Upper lobe of right lung (tissue), 1 donor: ENCODE measurements around the gene LRCH1. TPM values are rescaled to one million over a fixed set of nuclear protein-coding genes. Genes with fewer than 3 reads are reported as not detected.
"Not testable (repeated sequence)": the region's sequence is repeated elsewhere in the genome, so short reads cannot be mapped to it uniquely, and the experiment has no call there.

Experiments used
- ATAC-seq: fragments of 200-7000 bp; cut with Tn5 transposase; one replicate; pipeline ENCODE4 v1.9.1; 2020; ENCODE audit warnings: mild to moderate bottlenecking, moderate library complexity
- DNase-seq: peaks from one replicate; pipeline ENCODE4 v3.0.0-alpha.2; 2020
- H3K27ac ChIP-seq: fragments of 200-600 bp; one replicate; pipeline ENCODE4 v1.8.0; 2022
- H3K27me3 ChIP-seq: fragments of 200-600 bp; one replicate; pipeline ENCODE4 v1.8.0; 2022; ENCODE audit warnings: mild to moderate bottlenecking
- H3K36me3 ChIP-seq: fragments of 200-600 bp; one replicate; pipeline ENCODE4 v1.8.0; 2022
- H3K4me1 ChIP-seq: fragments of 200-600 bp; one replicate; pipeline ENCODE4 v1.8.0; 2022
- H3K4me3 ChIP-seq: fragments of 200-600 bp; one replicate; pipeline ENCODE4 v1.8.0; 2022; ENCODE audit warnings: mild to moderate bottlenecking
- H3K9me3 ChIP-seq: fragments of 200-600 bp; one replicate; pipeline ENCODE4 v1.8.0; 2022
- intact Hi-C: fragments of 100-400 bp; cut with DNase I; formaldehyde crosslinking; loops from one replicate; pipeline ENCODE4 v1.11.0; 2022
- total RNA-seq: library from RNA; stranded (reverse); fragmentation: NEBNext Ultra II Directional; extraction: Animal tissue kit (Norgen Biotek cat#: 25700); gene quantifications from one replicate; pipeline ENCODE4 v1.2.1, GENCODE V29; 2021
- TF ChIP-seq, protein P1 (sequence below): fragments of 200-600 bp; IDR thresholded peaks from one replicate; pipeline ENCODE4 v1.8.0; 2022; ENCODE audit warnings: antibody characterized with exemption
- donor health status: DM: no; HTN: yes; CAD: no; lungs with severe emphysema.

The LRCH1 gene
- total RNA-seq, 1 donor from 2014 or later, result 32.0 TPM

GRCh38 chr13:46516599-46517338 is 36.2 kb upstream of the LRCH1 start:
- no peak overlapping the region for H3K27ac ChIP-seq
- TF ChIP-seq, protein P1, sequence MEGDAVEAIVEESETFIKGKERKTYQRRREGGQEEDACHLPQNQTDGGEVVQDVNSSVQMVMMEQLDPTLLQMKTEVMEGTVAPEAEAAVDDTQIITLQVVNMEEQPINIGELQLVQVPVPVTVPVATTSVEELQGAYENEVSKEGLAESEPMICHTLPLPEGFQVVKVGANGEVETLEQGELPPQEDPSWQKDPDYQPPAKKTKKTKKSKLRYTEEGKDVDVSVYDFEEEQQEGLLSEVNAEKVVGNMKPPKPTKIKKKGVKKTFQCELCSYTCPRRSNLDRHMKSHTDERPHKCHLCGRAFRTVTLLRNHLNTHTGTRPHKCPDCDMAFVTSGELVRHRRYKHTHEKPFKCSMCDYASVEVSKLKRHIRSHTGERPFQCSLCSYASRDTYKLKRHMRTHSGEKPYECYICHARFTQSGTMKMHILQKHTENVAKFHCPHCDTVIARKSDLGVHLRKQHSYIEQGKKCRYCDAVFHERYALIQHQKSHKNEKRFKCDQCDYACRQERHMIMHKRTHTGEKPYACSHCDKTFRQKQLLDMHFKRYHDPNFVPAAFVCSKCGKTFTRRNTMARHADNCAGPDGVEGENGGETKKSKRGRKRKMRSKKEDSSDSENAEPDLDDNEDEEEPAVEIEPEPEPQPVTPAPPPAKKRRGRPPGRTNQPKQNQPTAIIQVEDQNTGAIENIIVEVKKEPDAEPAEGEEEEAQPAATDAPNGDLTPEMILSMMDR, result no peak
- no peak overlapping the region for H3K4me3 ChIP-seq
- intact Hi-C loops, result no loop called here
- H3K36me3 ChIP-seq, result no peaks in the 10 kb centered on the region
- H3K4me1 ChIP-seq, result no peaks in the 10 kb centered on the region
- no peak for ATAC-seq
- no peak for DNase-seq
- H3K9me3 ChIP-seq, result no peaks in the 10 kb centered on the region
- peaks cover 6% of the 10 kb centered on the region for H3K27me3 ChIP-seq

DNA sequence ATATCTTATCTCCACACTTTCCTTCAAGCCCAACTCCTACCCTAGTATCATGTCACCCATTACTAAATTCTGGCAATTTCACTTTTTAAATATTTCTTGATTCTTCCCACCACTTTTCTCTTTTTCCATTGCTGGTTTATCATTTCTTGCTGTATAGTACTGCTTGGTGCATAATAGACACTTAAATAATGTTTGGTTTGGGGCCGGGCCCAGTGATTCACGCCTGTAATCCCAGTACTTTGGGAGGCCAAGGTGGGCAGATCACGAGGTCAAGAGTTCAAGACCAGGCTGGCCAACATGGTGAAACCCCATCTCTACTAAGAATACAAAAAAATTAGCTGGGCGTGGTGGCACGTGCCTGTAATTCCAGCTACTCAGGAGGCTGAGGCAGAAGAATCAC is 35.2 kb upstream of the LRCH1 start:
- H3K27ac ChIP-seq, DNase-seq, H3K9me3 ChIP-seq, ATAC-seq, H3K4me3 ChIP-seq, intact Hi-C loops, H3K36me3 ChIP-seq, H3K4me1 ChIP-seq, H3K27me3 ChIP-seq: not testable (repeated sequence)

DNA sequence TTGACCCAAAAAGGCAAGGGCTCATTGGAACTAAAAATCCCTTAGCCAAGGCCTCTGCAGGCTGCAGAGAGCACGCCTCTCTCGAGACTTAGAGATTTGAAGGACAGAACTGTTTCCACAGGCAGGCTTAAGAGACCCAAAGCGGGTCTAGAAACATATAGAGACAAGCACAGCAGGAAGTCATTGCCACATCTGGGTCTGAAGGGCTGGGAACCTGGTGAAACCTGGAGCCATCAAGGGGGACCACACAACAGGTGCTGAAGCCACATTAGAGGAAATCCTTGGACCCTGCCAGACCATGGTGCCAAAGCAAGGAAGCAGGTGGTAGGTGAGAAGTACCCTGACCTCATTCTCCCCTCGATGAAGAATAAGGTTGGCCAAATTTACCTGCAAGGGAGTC is 33.8 kb upstream of the LRCH1 start:
- H3K4me1 ChIP-seq, result no peaks in the 10 kb centered on the region
- ATAC-seq (no peak), DNase-seq (no peak)
- no peak overlapping the region for H3K27ac ChIP-seq
- H3K9me3 ChIP-seq, result no peaks in the 10 kb centered on the region
- H3K27me3 ChIP-seq, result peaks cover under 1% of the 10 kb centered on the region
- TF ChIP-seq, protein P1, result no peak
- intact Hi-C loops, result no loop called here
- H3K4me3 ChIP-seq, result no peak overlapping the region
- H3K36me3 ChIP-seq, result no peaks in the 10 kb centered on the region

DNA sequence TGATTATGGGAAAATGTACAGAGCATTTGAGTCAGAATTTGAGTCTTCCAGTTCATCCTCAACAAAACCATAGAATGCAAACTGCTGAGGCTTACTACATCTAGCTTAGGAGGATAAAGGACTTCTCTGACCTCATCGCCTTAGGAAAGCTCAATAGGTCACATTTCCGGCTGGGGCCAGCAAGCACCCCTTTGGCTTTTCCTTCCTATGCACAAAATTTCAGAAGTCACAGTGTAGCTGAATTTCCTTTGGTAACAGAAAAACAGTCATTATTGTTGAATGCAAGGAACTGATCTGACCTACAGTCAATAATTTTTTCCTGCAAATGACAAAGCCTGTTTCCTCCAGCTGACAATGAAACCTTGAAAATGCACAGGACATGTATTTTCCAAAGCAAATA is 32.8 kb upstream of the LRCH1 start:
- TF ChIP-seq, protein P1, result no peak
- no peaks in the 10 kb centered on the region for H3K4me1 ChIP-seq
- H3K9me3 ChIP-seq, result no peaks in the 10 kb centered on the region
- no peaks in the 10 kb centered on the region for H3K36me3 ChIP-seq
- peak; percentile 38 for ATAC-seq
- H3K27me3 ChIP-seq, result no peaks in the 10 kb centered on the region
- intact Hi-C loops, result no loop called here
- no peak overlapping the region for H3K27ac ChIP-seq
- H3K4me3 ChIP-seq, result no peak overlapping the region
- no peak for DNase-seq

DNA sequence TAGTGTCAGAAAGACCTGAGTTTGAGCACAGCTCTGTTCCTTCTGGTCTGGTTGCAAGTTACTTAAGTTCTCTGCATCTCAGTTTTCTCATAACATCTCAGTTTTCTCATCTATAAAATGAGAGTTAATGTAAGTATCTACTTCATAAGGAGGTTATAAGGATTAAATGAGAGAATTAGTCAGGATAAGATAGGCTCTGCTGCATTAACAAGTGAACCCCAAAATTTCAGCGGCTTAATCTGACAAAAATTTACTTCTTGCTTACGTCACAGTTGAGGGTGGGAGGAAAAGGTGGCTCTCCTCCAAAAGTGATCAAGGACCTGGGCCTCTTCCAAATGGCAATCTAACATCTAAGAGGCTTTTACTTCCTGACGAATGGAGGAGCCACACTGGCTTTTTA is 31.5 kb upstream of the LRCH1 start:
- Histone ChIP-seq H3K4me3 (no peak overlapping the region), H3K4me1 (no peaks in the 10 kb centered on the region), H3K9me3 (no peaks in the 10 kb centered on the region), H3K27me3 (no peaks in the 10 kb centered on the region), H3K36me3 (no peaks in the 10 kb centered on the region), H3K27ac (no peak overlapping the region)
- ATAC-seq (no peak), DNase-seq (no peak)
- TF ChIP-seq, protein P1, result no peak
- intact Hi-C loops, result no loop called here

GRCh38 chr13:46521921-46522747 is 30.8 kb upstream of the LRCH1 start:
- intact Hi-C loops, result no loop called here
- Histone ChIP-seq H3K27ac (no peak overlapping the region), H3K36me3 (no peaks in the 10 kb centered on the region), H3K4me3 (no peak overlapping the region), H3K27me3 (no peaks in the 10 kb centered on the region), H3K4me1 (no peaks in the 10 kb centered on the region), H3K9me3 (no peaks in the 10 kb centered on the region)
- TF ChIP-seq, protein P1, result no peak
- ATAC-seq, result no peak
- DNase-seq, result no peak
